Stimulated activated memory B cell treated with anti-CD40 and anti-IgM and Interleukin-4, amounts not matched to agents 10 μg/mL and 1 μg/mL and 100 μg/mL, for 72 hours (primary cell): ENCODE data around the gene KDM4B.
"Not testable (repeated sequence)": the region's sequence is repeated elsewhere in the genome, so short reads cannot be mapped to it uniquely, and the experiment has no call there.

Experiments used
- ATAC-seq: fragments of 150-1000 bp; cut with Tn5 transposase; 2 replicates; pipeline ENCODE4 v1.10.0; 2021
- H3K27ac Mint-ChIP-seq: one replicate; pipeline ENCODE4 v1.8.0; 2022; ENCODE audit warnings: mild to moderate bottlenecking, mixed read lengths
- H3K27me3 Mint-ChIP-seq: one replicate; pipeline ENCODE4 v1.8.0; 2022; ENCODE audit warnings: mixed read lengths
- H3K36me3 Mint-ChIP-seq: one replicate; pipeline ENCODE4 v1.8.0; 2022; ENCODE audit warnings: mixed read lengths
- H3K4me1 Mint-ChIP-seq: one replicate; pipeline ENCODE4 v1.8.0; 2022; ENCODE audit warnings: mixed read lengths
- H3K4me3 Mint-ChIP-seq: one replicate; pipeline ENCODE4 v1.8.0; 2022; ENCODE audit warnings: mild to moderate bottlenecking, moderate library complexity, mixed read lengths
- H3K9me3 Mint-ChIP-seq: one replicate; pipeline ENCODE4 v1.8.0; 2022; ENCODE audit warnings: mixed read lengths

The KDM4B gene

DNA sequence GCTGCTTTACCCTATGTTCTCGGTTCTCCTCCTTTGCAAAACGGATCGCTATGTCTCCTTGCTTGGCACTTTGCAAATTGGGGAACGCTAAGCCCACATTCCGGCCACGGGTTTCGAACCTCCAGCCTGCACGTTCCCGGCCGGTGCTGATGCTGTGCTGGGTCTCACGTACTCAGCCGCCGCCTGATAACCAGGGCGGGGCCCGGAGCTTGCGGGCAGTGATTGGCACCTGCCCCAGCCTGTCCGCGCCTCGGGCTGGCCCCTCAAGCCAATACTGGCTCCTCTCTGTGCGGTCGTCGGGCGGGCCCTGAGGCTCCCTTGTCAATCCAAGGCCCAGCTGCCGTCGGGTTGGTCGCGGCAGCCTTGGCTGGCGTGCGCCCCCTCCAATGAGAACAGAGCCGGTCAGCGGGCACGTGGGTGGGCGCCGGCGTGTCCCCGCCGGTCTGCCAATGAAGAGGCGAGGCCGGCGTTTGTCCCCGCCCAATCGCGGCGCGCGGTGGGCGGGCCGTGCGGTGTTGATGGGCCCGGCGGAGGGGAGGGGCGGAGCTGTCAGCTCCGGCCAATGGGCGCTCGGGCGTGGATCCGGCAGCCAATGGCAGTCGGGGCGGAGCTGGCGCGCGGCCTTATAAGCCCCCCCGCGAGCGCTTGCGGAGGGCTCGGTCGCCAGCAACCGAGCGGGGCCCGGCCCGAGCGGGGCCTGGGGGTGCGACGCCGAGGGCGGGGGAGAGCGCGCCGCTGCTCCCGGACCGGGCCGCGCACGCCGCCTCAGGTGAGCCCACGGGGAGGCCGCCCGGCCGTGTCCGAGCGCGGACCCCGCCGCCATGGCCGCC is at the start of gene KDM4B:
Gene KDM4B, plus strand, starts transcription at position 652 of the 830 bp plus-strand sequence. CDS start 63,778 bp downstream, outside the sequence.
- peak within 1 kb of the TSS; percentile 91 for H3K4me3 Mint-ChIP-seq
- ATAC-seq = peak; percentile 98
- peak within 1 kb of the TSS; percentile 83 for H3K27ac Mint-ChIP-seq
- no peaks in the 10 kb centered on the region for H3K9me3 Mint-ChIP-seq
- H3K27me3 Mint-ChIP-seq = no peaks in the 10 kb centered on the region
- H3K36me3 Mint-ChIP-seq = peaks cover 6% of the 10 kb centered on the region
- peaks cover 44% of the 10 kb centered on the region for H3K4me1 Mint-ChIP-seq

DNA sequence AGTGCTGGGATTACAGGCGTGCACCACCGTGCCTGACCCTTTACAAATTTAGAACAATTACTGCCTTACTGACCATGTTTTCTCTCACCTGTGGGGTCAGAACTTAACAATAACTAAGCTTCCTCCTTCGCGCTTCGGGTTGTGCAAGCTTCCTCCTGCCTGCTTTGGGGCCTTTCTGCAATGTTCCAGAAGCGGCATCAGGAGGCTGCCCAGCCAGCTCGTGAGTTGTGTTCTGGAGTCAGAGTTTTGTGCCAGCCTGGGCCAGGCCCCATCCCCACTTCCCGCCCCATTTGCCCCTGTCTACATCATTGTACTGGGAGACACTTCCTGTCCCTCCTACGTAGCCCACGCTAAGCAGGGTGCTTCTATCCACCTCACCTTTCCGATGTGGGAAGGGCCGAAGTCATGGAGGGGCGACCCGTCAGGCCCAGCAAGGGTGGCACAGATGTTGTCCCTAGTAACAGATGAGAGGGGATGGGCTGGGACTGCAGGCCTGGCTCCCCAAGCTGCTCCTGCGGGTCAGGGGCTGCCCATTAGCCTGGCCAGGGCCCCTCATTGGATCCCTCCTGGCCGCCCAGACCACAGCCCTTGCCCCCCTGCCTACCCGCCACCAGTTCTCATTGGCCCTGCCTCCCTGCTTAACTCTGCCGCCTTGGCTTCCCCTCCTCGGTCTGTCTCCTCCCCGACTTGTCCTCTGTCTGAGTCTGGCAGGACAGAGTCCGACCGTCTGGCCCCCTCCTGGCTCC is 46.2 kb upstream of the KDM4B start:
- Mint-ChIP-seq H3K4me3 (no peak overlapping the region), H3K4me1 (no peaks in the 10 kb centered on the region), H3K36me3 (no peaks in the 10 kb centered on the region), H3K9me3 (no peaks in the 10 kb centered on the region), H3K27ac (no peak overlapping the region), H3K27me3 (no peaks in the 10 kb centered on the region)
- ATAC-seq = peak; percentile 36

- Mint-ChIP-seq H3K27ac (no peak overlapping the region), H3K36me3 (no peaks in the 10 kb centered on the region), H3K9me3 (no peaks in the 10 kb centered on the region), H3K4me1 (no peaks in the 10 kb centered on the region), H3K27me3 (no peaks in the 10 kb centered on the region), H3K4me3 (no peak overlapping the region)
- ATAC-seq = peak; percentile 38
Measured at GRCh38 chr19:4923276-4923747, 45.6 kb upstream of the KDM4B start.

DNA sequence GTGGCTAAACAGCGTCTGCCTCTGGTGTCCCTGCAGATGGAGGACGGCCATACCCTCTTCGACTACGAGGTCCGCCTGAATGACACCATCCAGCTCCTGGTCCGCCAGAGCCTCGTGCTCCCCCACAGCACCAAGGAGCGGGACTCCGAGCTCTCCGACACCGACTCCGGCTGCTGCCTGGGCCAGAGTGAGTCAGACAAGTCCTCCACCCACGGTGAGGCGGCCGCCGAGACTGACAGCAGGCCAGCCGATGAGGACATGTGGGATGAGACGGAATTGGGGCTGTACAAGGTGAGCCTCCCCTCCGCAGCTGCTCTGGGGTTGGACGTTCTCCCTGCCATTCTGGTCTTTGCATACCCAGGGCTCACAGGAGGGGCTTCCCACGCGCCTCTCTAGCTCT is 39.7 kb upstream of the KDM4B start:
- no peak overlapping the region for H3K27ac Mint-ChIP-seq
- no peak overlapping the region for H3K4me3 Mint-ChIP-seq
- no peak for ATAC-seq
- H3K9me3 Mint-ChIP-seq = no peaks in the 10 kb centered on the region
- H3K36me3 Mint-ChIP-seq = peaks cover 15% of the 10 kb centered on the region
- H3K27me3 Mint-ChIP-seq = no peaks in the 10 kb centered on the region
- H3K4me1 Mint-ChIP-seq = peaks cover 11% of the 10 kb centered on the region

DNA sequence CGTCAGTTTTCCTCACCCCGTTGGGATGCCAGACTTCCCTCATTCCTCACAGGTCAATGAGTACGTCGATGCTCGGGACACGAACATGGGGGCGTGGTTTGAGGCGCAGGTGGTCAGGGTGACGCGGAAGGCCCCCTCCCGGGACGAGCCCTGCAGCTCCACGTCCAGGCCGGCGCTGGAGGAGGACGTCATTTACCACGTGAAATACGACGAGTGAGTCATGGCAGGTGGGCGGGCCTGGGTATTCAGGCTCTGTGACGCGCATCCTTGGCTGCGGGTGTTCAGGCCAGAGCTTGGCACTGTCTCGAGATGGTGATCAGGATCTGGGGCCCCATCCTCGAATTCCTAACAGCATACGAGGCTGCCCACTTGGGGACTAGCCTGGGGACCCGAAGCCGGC is 38.2 kb upstream of the KDM4B start:
- Mint-ChIP-seq H3K27ac (no peak overlapping the region), H3K4me1 (peaks cover 11% of the 10 kb centered on the region), H3K4me3 (no peak overlapping the region), H3K9me3 (no peaks in the 10 kb centered on the region), H3K36me3 (peaks cover 26% of the 10 kb centered on the region), H3K27me3 (no peaks in the 10 kb centered on the region)
- no peak for ATAC-seq

DNA sequence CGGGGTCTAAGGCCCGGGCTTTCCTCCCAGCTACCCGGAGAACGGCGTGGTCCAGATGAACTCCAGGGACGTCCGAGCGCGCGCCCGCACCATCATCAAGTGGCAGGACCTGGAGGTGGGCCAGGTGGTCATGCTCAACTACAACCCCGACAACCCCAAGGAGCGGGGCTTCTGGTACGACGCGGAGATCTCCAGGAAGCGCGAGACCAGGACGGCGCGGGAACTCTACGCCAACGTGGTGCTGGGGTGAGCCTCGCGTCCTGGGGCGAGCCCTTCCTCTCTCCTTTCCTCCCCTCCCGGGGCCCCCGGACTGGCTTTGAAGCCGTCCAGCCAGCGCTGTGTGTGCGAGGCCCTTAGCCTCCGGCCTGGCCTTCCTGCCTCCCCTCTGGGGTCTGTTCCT is 36.2 kb upstream of the KDM4B start:
- no peaks in the 10 kb centered on the region for H3K9me3 Mint-ChIP-seq
- H3K4me1 Mint-ChIP-seq = peaks cover 11% of the 10 kb centered on the region
- peak; percentile 31 for ATAC-seq
- H3K36me3 Mint-ChIP-seq = peaks cover 26% of the 10 kb centered on the region
- no peaks in the 10 kb centered on the region for H3K27me3 Mint-ChIP-seq
- peak overlapping the region; percentile 64 for H3K27ac Mint-ChIP-seq
- H3K4me3 Mint-ChIP-seq = no peak overlapping the region

DNA sequence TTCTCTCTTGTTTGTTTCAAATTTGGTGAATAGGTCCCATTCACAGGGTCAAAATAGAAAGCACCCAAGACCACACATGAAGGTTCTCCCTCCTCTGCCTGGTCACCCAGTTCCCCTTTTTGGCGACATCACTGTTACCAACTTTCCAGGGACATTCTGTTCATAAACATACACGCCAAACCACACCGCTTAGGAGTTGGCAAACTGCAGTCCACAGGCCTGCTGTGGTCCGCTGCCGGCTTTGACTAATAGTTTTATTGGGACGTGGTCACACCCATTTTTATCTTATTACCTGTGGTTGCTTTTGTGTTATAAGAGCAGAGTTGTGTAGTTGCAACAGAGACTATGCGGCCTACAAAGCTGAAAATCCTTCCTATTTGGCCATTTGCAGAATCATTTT is 35.4 kb upstream of the KDM4B start:
- ATAC-seq = no peak
- H3K36me3 Mint-ChIP-seq = peaks cover 26% of the 10 kb centered on the region
- H3K9me3 Mint-ChIP-seq = no peaks in the 10 kb centered on the region
- no peaks in the 10 kb centered on the region for H3K27me3 Mint-ChIP-seq
- H3K4me3 Mint-ChIP-seq = no peak overlapping the region
- H3K4me1 Mint-ChIP-seq = peaks cover 11% of the 10 kb centered on the region
- peak overlapping the region; percentile 64 for H3K27ac Mint-ChIP-seq

- H3K9me3 Mint-ChIP-seq = no peaks in the 10 kb centered on the region
- no peak overlapping the region for H3K4me3 Mint-ChIP-seq
- peaks cover 20% of the 10 kb centered on the region for H3K36me3 Mint-ChIP-seq
Measured at GRCh38 chr19:4935444-4935843, 33.5 kb upstream of the KDM4B start.

GRCh38 chr19:4937060-4937459 is 31.9 kb upstream of the KDM4B start:
- H3K27me3 Mint-ChIP-seq = no peaks in the 10 kb centered on the region

More at GRCh38 chr19:4935444-4935843, 33.5 kb upstream of the KDM4B start:
- ATAC-seq = no peak
- Mint-ChIP-seq H3K4me1 (peaks cover 11% of the 10 kb centered on the region), H3K27me3 (no peaks in the 10 kb centered on the region), H3K27ac (no peak overlapping the region)

DNA sequence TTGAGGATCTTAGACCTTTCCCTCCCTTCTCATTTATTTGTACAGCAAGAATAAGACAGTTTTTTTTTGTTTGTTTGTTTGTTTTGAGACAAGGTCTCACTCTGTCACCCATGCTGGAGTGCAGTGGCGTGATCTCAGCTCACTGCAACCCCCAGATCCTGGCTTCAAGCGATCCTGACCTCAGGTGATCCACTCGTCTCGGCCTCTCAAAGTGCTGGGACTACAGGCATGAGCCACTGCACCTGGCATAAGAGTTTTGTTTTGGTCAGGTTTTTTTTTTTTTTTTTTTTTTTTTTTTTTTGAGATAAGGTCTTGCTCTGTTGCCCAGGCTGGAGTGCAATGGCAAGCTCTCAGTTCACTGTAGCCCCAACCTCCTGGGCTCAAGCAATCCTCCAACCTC is 30.5 kb upstream of the KDM4B start:
- not testable (repeated sequence) for ATAC-seq, H3K27me3 Mint-ChIP-seq, H3K4me3 Mint-ChIP-seq, H3K27ac Mint-ChIP-seq, H3K9me3 Mint-ChIP-seq, H3K4me1 Mint-ChIP-seq
- peaks cover 13% of the 10 kb centered on the region for H3K36me3 Mint-ChIP-seq

More at GRCh38 chr19:4937060-4937459, 31.9 kb upstream of the KDM4B start:
- no peaks in the 10 kb centered on the region for H3K9me3 Mint-ChIP-seq
- peaks cover 20% of the 10 kb centered on the region for H3K36me3 Mint-ChIP-seq
- H3K4me3 Mint-ChIP-seq = no peak overlapping the region
- ATAC-seq = no peak
- no peak overlapping the region for H3K27ac Mint-ChIP-seq
- H3K4me1 Mint-ChIP-seq = peaks cover 11% of the 10 kb centered on the region

GRCh38 chr19:4939466-4939865 is 29.4 kb upstream of the KDM4B start:
- H3K36me3 Mint-ChIP-seq = peaks cover 10% of the 10 kb centered on the region
- H3K27ac Mint-ChIP-seq = no peak overlapping the region
- no peak for ATAC-seq
- no peaks in the 10 kb centered on the region for H3K4me1 Mint-ChIP-seq
- H3K4me3 Mint-ChIP-seq = no peak overlapping the region
- no peaks in the 10 kb centered on the region for H3K9me3 Mint-ChIP-seq
- no peaks in the 10 kb centered on the region for H3K27me3 Mint-ChIP-seq

DNA sequence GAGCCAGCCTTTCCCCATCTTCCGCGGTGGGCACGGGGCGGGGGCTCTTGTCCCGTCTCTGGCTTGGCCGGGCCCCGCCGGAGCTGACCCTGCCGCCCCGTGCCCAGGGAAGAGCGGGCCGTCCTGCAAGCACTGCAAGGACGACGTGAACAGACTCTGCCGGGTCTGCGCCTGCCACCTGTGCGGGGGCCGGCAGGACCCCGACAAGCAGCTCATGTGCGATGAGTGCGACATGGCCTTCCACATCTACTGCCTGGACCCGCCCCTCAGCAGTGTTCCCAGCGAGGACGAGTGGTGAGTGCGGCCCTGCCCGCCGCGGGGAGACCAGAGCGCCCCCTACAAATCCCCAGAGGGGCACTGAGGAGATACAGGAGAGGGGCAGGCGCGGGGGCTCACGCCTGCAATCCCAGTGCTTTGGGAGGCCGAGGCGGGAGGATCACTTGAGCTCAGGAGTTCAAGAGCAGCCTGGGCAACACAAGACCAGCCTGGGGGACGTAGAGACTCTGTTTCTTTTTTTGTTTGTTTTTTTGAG is 27.2 kb upstream of the KDM4B start:
- not testable (repeated sequence) for H3K27me3 Mint-ChIP-seq, ATAC-seq, H3K36me3 Mint-ChIP-seq

GRCh38 chr19:4950650-4951049 is 18.3 kb upstream of the KDM4B start:
- not testable (repeated sequence) for H3K9me3 Mint-ChIP-seq, H3K4me3 Mint-ChIP-seq, ATAC-seq, H3K27ac Mint-ChIP-seq, H3K27me3 Mint-ChIP-seq, H3K4me1 Mint-ChIP-seq
- peaks cover 13% of the 10 kb centered on the region for H3K36me3 Mint-ChIP-seq

More for the DNA sequence above, 27.2 kb upstream of the KDM4B start:
- H3K4me1 Mint-ChIP-seq, H3K4me3 Mint-ChIP-seq, H3K9me3 Mint-ChIP-seq, H3K27ac Mint-ChIP-seq: not testable (repeated sequence)

- Mint-ChIP-seq H3K4me1 (no peaks in the 10 kb centered on the region), H3K27me3 (no peaks in the 10 kb centered on the region), H3K36me3 (peaks cover 14% of the 10 kb centered on the region), H3K4me3 (no peak overlapping the region), H3K27ac (no peak overlapping the region), H3K9me3 (no peaks in the 10 kb centered on the region)
- ATAC-seq = no peak
Measured at GRCh38 chr19:4951656-4952055, 17.3 kb upstream of the KDM4B start.

DNA sequence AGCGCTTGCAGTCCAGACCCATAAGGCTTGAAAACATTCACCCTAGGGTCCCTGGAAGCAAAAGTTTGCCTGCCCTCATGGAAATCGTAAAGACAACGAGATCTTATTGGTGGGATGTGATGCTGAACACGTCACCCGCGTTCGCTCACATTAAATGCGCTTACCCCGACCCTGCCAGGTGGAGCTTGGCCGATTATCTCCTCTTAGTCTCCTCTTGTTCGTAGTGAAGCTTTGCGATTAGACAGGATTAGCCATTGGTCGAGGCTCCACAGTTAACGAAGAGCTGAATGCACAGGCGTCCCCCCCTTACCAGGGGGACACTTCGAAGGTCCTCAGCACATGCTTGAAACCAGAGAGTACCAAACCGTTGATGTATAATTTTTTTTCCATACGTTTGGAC is 16.0 kb upstream of the KDM4B start:
- no peak overlapping the region for H3K27ac Mint-ChIP-seq
- no peaks in the 10 kb centered on the region for H3K27me3 Mint-ChIP-seq
- ATAC-seq = no peak
- no peak overlapping the region for H3K4me3 Mint-ChIP-seq
- no peaks in the 10 kb centered on the region for H3K9me3 Mint-ChIP-seq
- peaks cover 14% of the 10 kb centered on the region for H3K36me3 Mint-ChIP-seq
- H3K4me1 Mint-ChIP-seq = no peaks in the 10 kb centered on the region
